Activated naive CD4-positive, alpha-beta T cell treated with anti-CD3 and anti-CD28 coated beads, Interleukin-2, amount 50 U/mL, for 24 hours (primary cell): ENCODE results near the gene IGF2.

Experiments used
- H3K27ac Mint-ChIP-seq: one replicate; pipeline ENCODE4 v1.8.0; 2021; ENCODE audit warnings: mild to moderate bottlenecking, mixed read lengths
- H3K27me3 Mint-ChIP-seq: one replicate; pipeline ENCODE4 v1.8.0; 2021; ENCODE audit warnings: mixed read lengths
- H3K36me3 Mint-ChIP-seq: one replicate; pipeline ENCODE4 v1.8.0; 2021; ENCODE audit warnings: mixed read lengths
- H3K4me1 Mint-ChIP-seq: one replicate; pipeline ENCODE4 v1.8.0; 2021; ENCODE audit warnings: mixed read lengths
- H3K4me3 Mint-ChIP-seq: one replicate; pipeline ENCODE4 v1.8.0; 2021; ENCODE audit warnings: mild to moderate bottlenecking, mixed read lengths
- H3K9me3 Mint-ChIP-seq: one replicate; pipeline ENCODE4 v1.8.0; 2021; ENCODE audit warnings: mixed read lengths

Gene IGF2

GRCh38 chr11:2174361-2174760 is 35.2 kb upstream of the IGF2 start:
- H3K27ac Mint-ChIP-seq = no peak overlapping the region
- no peaks in the 10 kb centered on the region for H3K4me1 Mint-ChIP-seq
- H3K9me3 Mint-ChIP-seq = no peaks in the 10 kb centered on the region
- H3K4me3 Mint-ChIP-seq = no peak overlapping the region
- H3K36me3 Mint-ChIP-seq = no peaks in the 10 kb centered on the region
- no peaks in the 10 kb centered on the region for H3K27me3 Mint-ChIP-seq

- no peak overlapping the region for H3K27ac Mint-ChIP-seq
- H3K27me3 Mint-ChIP-seq = no peaks in the 10 kb centered on the region
- no peaks in the 10 kb centered on the region for H3K9me3 Mint-ChIP-seq
- H3K36me3 Mint-ChIP-seq = no peaks in the 10 kb centered on the region
- H3K4me1 Mint-ChIP-seq = no peaks in the 10 kb centered on the region
- H3K4me3 Mint-ChIP-seq = no peak overlapping the region
Observed at GRCh38 chr11:2173761-2174160, 34.6 kb upstream of the IGF2 start.

GRCh38 chr11:2173150-2173693 is 34.0 kb upstream of the IGF2 start:
- Mint-ChIP-seq H3K4me1 (no peaks in the 10 kb centered on the region), H3K9me3 (no peaks in the 10 kb centered on the region), H3K4me3 (no peak overlapping the region), H3K36me3 (no peaks in the 10 kb centered on the region), H3K27ac (no peak overlapping the region), H3K27me3 (no peaks in the 10 kb centered on the region)

GRCh38 chr11:2172676-2173075 is 33.5 kb upstream of the IGF2 start:
- Mint-ChIP-seq H3K36me3 (no peaks in the 10 kb centered on the region), H3K9me3 (no peaks in the 10 kb centered on the region), H3K4me1 (no peaks in the 10 kb centered on the region), H3K27ac (no peak overlapping the region), H3K27me3 (no peaks in the 10 kb centered on the region), H3K4me3 (no peak overlapping the region)

- no peak within 1 kb of the TSS for H3K27ac Mint-ChIP-seq
- no peaks in the 10 kb centered on the region for H3K9me3 Mint-ChIP-seq
- no peak within 1 kb of the TSS for H3K4me3 Mint-ChIP-seq
- H3K27me3 Mint-ChIP-seq = no peaks in the 10 kb centered on the region
- H3K4me1 Mint-ChIP-seq = no peaks in the 10 kb centered on the region
- no peaks in the 10 kb centered on the region for H3K36me3 Mint-ChIP-seq
Observed at GRCh38 chr11:2171591-2172003, 32.4 kb upstream of the IGF2 start, which contains the start of gene TH. TSS of gene TH (minus strand) at chr11:2171815. CDS start at chr11:2171786, 29 bp downstream.

GRCh38 chr11:2169626-2170570 is 30.7 kb upstream of the IGF2 start:
- Mint-ChIP-seq H3K27ac (no peak overlapping the region), H3K4me3 (no peak overlapping the region)

GRCh38 chr11:2169005-2169378 is 29.8 kb upstream of the IGF2 start:
- no peak overlapping the region for H3K27ac Mint-ChIP-seq
- H3K4me3 Mint-ChIP-seq = no peak overlapping the region
- H3K9me3 Mint-ChIP-seq = no peaks in the 10 kb centered on the region
- H3K27me3 Mint-ChIP-seq = peaks cover 1% of the 10 kb centered on the region
- H3K4me1 Mint-ChIP-seq = no peaks in the 10 kb centered on the region
- H3K36me3 Mint-ChIP-seq = no peaks in the 10 kb centered on the region

More at GRCh38 chr11:2169626-2170570, 30.7 kb upstream of the IGF2 start:
- H3K4me1 Mint-ChIP-seq = no peaks in the 10 kb centered on the region
- H3K27me3 Mint-ChIP-seq = no peaks in the 10 kb centered on the region
- no peaks in the 10 kb centered on the region for H3K36me3 Mint-ChIP-seq
- H3K9me3 Mint-ChIP-seq = no peaks in the 10 kb centered on the region

GRCh38 chr11:2168286-2169004 is 29.3 kb upstream of the IGF2 start:
- H3K9me3 Mint-ChIP-seq = no peaks in the 10 kb centered on the region
- H3K4me3 Mint-ChIP-seq = no peak overlapping the region
- no peaks in the 10 kb centered on the region for H3K4me1 Mint-ChIP-seq
- peaks cover 1% of the 10 kb centered on the region for H3K27me3 Mint-ChIP-seq
- H3K36me3 Mint-ChIP-seq = no peaks in the 10 kb centered on the region
- no peak overlapping the region for H3K27ac Mint-ChIP-seq

- no peak overlapping the region for H3K27ac Mint-ChIP-seq
- peaks cover 1% of the 10 kb centered on the region for H3K27me3 Mint-ChIP-seq
- H3K36me3 Mint-ChIP-seq = no peaks in the 10 kb centered on the region
- H3K4me3 Mint-ChIP-seq = no peak overlapping the region
- no peaks in the 10 kb centered on the region for H3K4me1 Mint-ChIP-seq
- no peaks in the 10 kb centered on the region for H3K9me3 Mint-ChIP-seq
Observed at GRCh38 chr11:2167141-2168045, 28.2 kb upstream of the IGF2 start.

- no peaks in the 10 kb centered on the region for H3K36me3 Mint-ChIP-seq
- peaks cover 1% of the 10 kb centered on the region for H3K27me3 Mint-ChIP-seq
- no peaks in the 10 kb centered on the region for H3K4me1 Mint-ChIP-seq
- H3K27ac Mint-ChIP-seq = no peak overlapping the region
- no peaks in the 10 kb centered on the region for H3K9me3 Mint-ChIP-seq
- H3K4me3 Mint-ChIP-seq = no peak overlapping the region
Observed at GRCh38 chr11:2166091-2166851, 27.1 kb upstream of the IGF2 start.

GRCh38 chr11:2165571-2165970 is 26.4 kb upstream of the IGF2 start:
- Mint-ChIP-seq H3K4me1 (no peaks in the 10 kb centered on the region), H3K36me3 (no peaks in the 10 kb centered on the region), H3K4me3 (no peak overlapping the region), H3K27ac (no peak overlapping the region), H3K9me3 (no peaks in the 10 kb centered on the region), H3K27me3 (peaks cover 1% of the 10 kb centered on the region)

GRCh38 chr11:2164861-2165555 is 25.8 kb upstream of the IGF2 start:
- Mint-ChIP-seq H3K27me3 (peaks cover 1% of the 10 kb centered on the region), H3K4me1 (no peaks in the 10 kb centered on the region), H3K4me3 (no peak overlapping the region), H3K27ac (no peak overlapping the region), H3K9me3 (no peaks in the 10 kb centered on the region), H3K36me3 (no peaks in the 10 kb centered on the region)

GRCh38 chr11:2164081-2164480 is 24.9 kb upstream of the IGF2 start:
- H3K4me3 Mint-ChIP-seq = no peak overlapping the region
- H3K9me3 Mint-ChIP-seq = no peaks in the 10 kb centered on the region
- peaks cover 1% of the 10 kb centered on the region for H3K27me3 Mint-ChIP-seq
- no peaks in the 10 kb centered on the region for H3K4me1 Mint-ChIP-seq
- no peaks in the 10 kb centered on the region for H3K36me3 Mint-ChIP-seq
- no peak overlapping the region for H3K27ac Mint-ChIP-seq

GRCh38 chr11:2163428-2163978 is 24.3 kb upstream of the IGF2 start:
- no peak overlapping the region for H3K27ac Mint-ChIP-seq
- no peaks in the 10 kb centered on the region for H3K9me3 Mint-ChIP-seq
- H3K36me3 Mint-ChIP-seq = no peaks in the 10 kb centered on the region
- H3K4me1 Mint-ChIP-seq = no peaks in the 10 kb centered on the region
- peaks cover 1% of the 10 kb centered on the region for H3K27me3 Mint-ChIP-seq
- H3K4me3 Mint-ChIP-seq = no peak overlapping the region
